Measurements from ENCODE around the gene PRDM10. TPM values are rescaled to one million over a fixed set of nuclear protein-coding genes. Genes with fewer than 3 reads are reported as not detected.
"Not testable (repeated sequence)": the region's sequence is repeated elsewhere in the genome, so short reads cannot be mapped to it uniquely, and the experiment has no call there.

Gene PRDM10
- total RNA-seq, 1 donor from 2014 or later: 4.9 TPM

DNA sequence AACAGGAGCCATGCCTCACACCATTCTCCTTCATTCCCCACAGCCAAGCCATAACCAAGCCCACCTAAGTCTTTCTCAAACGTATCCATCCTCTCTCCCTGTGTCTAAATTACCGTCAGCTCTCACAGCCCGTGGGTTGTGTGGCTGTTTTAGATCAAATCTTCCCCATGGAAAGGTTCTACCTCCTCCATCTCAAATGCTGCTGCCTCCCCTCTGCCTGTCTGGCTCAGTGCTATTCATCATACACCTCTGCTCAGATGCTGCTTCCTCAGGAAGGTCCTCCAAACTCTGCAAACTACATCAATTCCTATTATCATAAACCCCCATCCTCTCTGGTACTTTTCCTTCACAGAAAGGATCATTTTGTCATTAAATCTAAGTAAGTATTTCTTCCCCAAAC lies 122.3 kb downstream of the PRDM10 start:
- ATAC-seq (ENCODE audit: poor library complexity) (no peak), DNase-seq (no peak)
- intact Hi-C loops (cut with DNase I): no loop called here

DNA sequence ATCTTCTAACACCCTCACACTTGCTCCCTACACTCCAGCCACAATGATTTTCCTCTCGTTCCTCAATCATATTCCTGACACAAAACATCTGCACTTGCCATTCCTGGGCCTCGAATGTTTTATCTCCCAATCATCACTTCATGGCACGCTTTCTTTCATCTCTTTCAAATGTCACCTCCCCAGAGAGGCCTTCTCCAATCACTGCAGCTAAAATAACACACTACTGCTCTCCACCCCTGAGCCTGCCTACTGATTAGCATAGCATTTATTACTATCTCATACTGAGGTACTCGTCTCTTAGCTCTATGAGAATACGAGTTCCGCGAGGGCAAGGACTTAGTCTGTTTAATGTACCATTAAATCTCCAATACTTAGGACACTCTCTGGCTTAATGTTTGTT lies 130.7 kb downstream of the PRDM10 start:
- intact Hi-C loops (cut with DNase I): no loop called here
- ATAC-seq (ENCODE audit: poor library complexity) (peak; percentile 55), DNase-seq (no peak)

DNA sequence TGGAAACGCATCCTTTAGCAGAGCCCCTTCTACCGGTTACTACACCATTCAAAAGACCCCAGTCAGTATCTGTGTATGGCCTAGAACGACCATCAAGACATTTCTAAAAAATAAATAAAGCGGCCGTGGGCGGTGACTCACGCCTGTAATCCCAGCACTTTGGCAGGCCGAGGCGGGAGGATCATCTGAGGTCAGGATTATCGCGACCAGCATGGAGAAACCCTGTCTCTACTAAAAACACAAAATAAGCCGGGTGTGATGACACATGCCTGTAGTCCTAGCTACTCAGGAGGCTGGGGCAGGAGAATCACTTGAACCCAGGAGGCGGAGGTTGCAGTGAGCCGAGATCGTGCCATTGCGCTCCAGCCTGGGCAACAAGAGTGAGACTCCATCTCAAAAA lies 134.0 kb downstream of the PRDM10 start:
- ATAC-seq (ENCODE audit: poor library complexity); intact Hi-C loops (cut with DNase I); DNase-seq: not testable (repeated sequence)

DNA sequence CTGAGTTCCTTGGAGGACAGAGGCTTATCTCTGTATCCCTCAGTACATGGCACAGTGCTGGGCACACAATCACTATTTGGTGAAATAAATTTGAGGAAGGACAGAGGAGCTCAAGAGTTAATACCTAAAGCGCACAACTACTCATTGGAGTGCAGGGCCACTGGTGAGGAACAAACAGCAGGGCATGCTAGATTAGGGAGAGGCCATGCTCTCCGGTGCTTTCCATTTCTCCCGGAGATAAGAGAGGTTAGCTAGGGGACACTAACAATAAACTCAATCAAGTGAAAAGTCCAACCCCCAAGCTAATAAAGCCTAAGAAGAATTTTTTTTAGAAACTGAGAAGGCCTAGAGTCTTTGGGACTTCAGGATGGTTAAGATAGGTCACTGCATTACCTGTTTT lies 136.3 kb downstream of the PRDM10 start:
- no peak for ATAC-seq (ENCODE audit: poor library complexity)
- DNase-seq: no peak
- intact Hi-C loops (cut with DNase I): no loop called here

DNA sequence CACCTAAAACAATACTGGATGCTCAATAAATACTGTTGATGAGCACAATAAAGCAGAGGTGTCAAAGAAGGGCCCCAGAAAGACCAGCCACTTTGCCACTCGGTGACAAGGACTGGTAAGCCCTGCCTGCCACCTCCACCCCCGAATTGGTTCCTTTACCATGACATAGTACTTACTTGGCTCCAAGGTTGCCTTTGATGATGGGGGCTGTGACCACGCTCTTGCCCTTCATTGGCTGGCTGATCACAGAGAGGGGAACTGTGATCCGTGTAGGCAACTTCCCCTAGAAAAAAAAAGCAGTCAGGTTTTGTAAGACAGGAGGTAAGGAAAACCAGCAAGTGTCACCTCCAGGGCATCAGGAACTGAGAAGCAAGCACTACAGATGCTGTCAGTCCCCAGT lies 136.9 kb downstream of the PRDM10 start:
- ATAC-seq (ENCODE audit: poor library complexity): no peak
- DNase-seq: no peak
- intact Hi-C loops (cut with DNase I): no loop called here

DNA sequence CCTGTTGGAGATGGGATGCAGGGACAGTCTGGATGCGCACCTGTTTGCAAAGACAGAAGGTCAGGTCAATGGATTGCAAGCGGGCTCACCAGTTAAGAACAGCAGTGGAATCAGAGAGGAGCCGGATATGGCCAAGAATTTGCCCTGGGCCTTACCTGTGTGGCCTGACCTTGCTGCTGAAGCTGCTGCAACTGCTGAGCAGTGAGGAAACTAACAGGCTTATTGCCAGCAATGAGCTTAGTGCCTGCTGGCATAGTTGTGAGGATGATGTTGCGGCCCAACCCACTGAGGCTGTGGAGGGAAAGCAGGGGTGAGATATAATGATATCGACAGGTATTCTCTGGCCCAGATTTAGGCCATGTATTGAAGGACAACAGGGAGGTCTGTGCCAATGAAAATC lies 137.8 kb downstream of the PRDM10 start:
- ATAC-seq (ENCODE audit: poor library complexity) (no peak), DNase-seq (no peak)
- intact Hi-C loops (cut with DNase I): no loop called here

DNA sequence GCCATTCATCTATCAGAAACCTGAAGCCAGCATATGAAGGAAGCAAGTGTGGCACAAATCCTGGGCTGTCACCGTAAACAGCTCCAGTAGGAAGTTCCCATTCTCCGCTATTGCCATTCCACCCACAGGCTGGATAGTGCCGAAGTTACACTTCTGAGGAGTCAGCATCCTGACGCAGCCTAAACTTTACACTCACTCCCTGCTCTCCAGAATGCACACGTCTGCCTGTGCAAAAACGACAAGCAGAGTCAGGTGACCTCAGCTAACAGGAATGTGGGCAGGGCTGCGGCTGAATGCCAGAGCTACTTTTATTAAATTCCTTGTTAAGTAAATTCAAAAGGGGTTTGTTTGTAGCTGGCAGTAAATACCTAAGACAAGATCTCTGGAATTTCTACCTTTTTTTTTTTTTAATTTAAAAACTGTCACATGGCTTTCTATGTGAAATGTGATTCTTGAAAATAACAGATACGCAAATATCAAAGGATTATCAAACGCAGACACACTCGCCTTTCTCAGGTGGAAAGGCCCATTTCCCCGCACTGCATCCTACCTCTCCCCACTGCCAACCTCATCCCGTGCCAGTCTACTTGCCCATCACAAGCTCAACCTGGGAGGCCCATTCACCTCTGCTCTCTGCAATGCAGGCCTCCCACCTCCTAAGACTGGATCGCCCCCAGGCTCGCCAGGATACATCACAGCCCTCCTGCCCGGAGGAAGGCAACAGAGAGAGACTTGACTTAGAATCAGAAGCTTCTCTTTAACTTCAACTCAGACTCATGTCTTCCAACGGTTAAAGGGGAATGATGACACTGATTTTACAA lies 140.7 kb downstream of the PRDM10 start:
- DNase-seq (peak; percentile 55), ATAC-seq (ENCODE audit: poor library complexity) (peak; percentile 85)
- intact Hi-C loops (cut with DNase I): no loop called here

DNA sequence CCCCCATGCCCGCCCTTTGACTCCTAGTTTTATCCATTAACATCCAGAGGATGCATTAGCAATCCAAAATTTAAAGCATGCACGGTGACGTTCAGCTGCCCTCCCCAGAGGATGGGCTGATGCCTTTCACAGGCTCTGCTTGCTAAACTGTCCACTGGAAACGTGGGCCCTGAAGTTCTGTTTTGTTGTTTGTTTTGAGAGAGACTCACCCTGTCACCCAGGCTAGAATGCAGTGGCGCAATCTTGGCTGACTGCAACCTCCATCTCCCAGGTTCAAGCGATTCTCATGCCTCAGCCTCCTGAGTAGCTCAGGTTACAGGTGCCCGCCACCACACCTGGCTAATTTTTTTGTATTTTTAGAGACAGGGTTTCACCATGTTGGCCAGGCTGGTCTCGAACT lies 146.6 kb downstream of the PRDM10 start:
- intact Hi-C loops (cut with DNase I): no loop called here
- DNase-seq (no peak), ATAC-seq (ENCODE audit: poor library complexity) (no peak)

DNA sequence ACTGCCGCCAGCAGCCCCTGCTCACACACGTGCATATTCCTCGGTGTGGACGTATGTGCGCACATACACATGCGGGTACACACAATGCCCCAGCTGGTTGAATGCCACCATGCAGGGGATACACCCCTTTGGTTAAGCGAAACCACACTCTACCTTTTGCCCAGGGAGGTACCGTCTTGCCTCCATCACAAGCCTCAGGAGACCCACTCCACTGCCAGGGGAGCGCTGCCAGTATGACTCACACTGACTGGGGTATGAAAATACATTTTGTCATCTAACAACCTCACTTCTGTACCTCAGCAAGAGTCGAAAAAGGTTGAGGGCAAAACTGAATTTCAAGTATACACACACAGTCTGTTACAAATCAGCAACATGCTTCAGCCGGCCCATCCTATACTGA lies 147.5 kb downstream of the PRDM10 start:
- DNase-seq (no peak), ATAC-seq (ENCODE audit: poor library complexity) (no peak)
- intact Hi-C loops (cut with DNase I): no loop called here

DNA sequence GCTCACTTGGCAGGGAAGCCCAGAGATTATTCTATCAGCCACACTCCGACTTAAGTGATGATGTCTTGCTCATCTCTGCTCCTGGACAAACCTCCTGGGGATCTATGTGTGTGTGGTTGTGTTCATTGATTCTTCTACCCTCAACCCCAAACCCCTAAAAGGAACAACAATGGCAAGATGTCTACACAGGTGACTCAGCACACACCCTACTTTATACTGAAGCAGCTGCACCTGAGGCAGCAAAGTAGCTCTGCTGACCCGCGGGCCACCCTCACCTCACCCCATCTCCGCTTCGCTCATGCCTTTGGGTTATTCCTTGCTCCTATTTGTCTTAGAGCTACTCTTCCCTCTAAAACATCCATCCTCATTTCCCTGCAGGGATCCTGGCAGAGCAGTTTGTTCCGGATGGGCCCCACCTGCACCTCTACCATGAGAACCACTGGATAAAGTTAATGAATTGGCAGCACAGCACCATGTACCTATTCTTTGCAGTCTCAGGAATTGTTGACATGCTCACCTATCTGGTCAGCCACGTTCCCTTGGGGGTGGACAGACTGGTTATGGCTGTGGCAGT lies 148.3 kb downstream of the PRDM10 start:
- intact Hi-C loops (cut with DNase I): no loop called here
- no peak for ATAC-seq (ENCODE audit: poor library complexity)
- DNase-seq: no peak

DNA sequence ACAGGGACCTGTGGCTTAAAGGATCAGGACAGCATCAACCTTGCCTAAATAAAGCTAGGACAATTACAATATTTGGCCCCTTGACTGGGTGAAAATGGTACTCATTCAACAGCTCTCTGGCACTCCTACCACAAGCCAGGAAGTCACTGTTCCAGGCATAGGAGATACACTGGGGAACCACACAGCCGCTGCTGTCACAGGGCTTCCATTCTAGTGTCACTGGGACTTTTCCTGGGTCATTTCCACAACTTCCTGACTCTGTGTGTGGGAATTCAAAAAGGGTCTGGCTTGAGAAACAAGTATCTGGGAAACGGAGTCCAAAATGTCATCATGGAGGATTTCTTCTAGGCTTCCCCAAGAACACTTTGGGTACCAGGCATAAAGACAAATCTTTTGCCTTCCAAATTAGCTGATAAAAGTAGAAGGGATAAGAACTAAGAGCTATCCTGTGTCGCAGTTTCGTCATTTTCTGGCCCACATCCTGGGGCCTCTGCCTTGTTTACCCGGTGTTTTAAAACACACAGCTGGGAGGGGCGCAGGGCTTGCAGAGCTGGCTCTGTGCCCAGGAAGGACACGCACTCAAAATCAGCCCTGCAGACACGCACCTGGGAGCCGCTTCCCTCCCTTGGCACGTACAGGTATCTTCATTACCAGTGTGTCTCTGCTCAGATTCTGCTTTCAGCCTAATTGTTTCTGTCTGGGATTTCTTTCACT lies 149.0 kb downstream of the PRDM10 start:
- intact Hi-C loops (cut with DNase I): no loop called here
- DNase-seq (peak; percentile 54), ATAC-seq (ENCODE audit: poor library complexity) (peak; percentile 34)

DNA sequence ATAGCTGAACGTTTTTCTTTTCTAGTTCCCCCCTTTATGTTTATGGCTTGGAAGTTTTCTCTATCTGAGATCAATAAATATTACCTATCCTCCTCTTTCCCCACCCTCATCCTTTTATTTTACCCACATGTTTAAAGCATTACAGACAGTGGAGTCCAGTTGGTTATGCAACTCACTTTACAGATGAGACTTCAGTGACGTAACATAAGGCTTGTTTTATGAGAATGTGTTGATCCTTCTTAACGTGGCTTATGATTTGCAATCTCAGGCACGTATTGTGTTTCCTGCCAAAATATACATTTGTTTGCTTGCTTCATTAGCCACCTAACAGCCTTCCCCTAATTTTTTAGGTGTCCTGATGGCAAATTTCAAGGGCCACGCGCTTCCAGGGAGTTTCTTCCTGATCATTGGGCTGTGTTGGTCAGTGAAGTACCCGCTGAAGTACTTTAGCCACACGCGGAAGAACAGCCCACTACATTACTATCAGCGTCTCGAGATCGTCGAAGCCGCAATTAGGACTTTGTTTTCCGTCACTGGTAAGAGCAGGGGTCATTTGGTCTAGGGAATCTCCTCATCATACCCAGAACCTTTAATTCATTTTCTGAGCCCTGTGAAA lies 150.4 kb downstream of the PRDM10 start:
- intact Hi-C loops (cut with DNase I): no loop called here
- ATAC-seq (ENCODE audit: poor library complexity) (no peak), DNase-seq (no peak)

Other genes with a start within 250 kb of the PRDM10 start
- not detected for gene TMEM45B, start 187.0 kb downstream of the PRDM10 start, total RNA-seq
- gene NFRKB, start 107.3 kb downstream of the PRDM10 start, total RNA-seq: 9.5 TPM
- 268 TPM for gene APLP2, start 67.1 kb upstream of the PRDM10 start, total RNA-seq
- 1.8 TPM for gene ST14, start 156.9 kb upstream of the PRDM10 start, total RNA-seq